HG03280 (cell line): Measurements from ENCODE around the gene PCDHGA3.
"Not testable (repeated sequence)": the region's sequence is repeated elsewhere in the genome, so short reads cannot be mapped to it uniquely, and the experiment has no call there.

Experiments
- ATAC-seq: cut with Tn5 transposase; IDR thresholded peaks from one replicate; pipeline ENCODE4 v1.9.1; 2021; ENCODE audit warnings: mild to moderate bottlenecking, moderate library complexity; ENCODE audit not compliant: unreplicated experiment

PCDHGA3 gene

GRCh38 chr5:141343242-141343952 lies at the start of gene PCDHGA3:
Gene PCDHGA3 (plus strand): TSS chr5:141343829. CDS start chr5:141344034, 205 bp downstream.
- ATAC-seq: no peak

GRCh38 chr5:141298376-141298775 lies 45.3 kb upstream of the PCDHGA3 start:
- ATAC-seq: no peak

- ATAC-seq: no peak
Observed at GRCh38 chr5:141303756-141304155, 39.9 kb upstream of the PCDHGA3 start, which contains the start of gene SLC25A2. Gene SLC25A2 (minus strand): TSS chr5:141304049. CDS start chr5:141303865, 184 bp downstream.

- no peak for ATAC-seq
Observed at GRCh38 chr5:141306630-141307029, 37.0 kb upstream of the PCDHGA3 start.

- no peak for ATAC-seq
Observed at GRCh38 chr5:141313711-141314110, 29.9 kb upstream of the PCDHGA3 start.

- not testable (repeated sequence) for ATAC-seq
Observed at GRCh38 chr5:141316963-141317362, 26.7 kb upstream of the PCDHGA3 start.

GRCh38 chr5:141319202-141319601 lies 24.4 kb upstream of the PCDHGA3 start:
- no peak for ATAC-seq

- ATAC-seq: no peak
Observed at GRCh38 chr5:141319699-141320098, 23.9 kb upstream of the PCDHGA3 start.

- ATAC-seq: peak; percentile 94
Observed at GRCh38 chr5:141320225-141321169, 23.1 kb upstream of the PCDHGA3 start, which contains the start of gene TAF7. Gene TAF7 (minus strand): TSS chr5:141320784. CDS start chr5:141320044, 740 bp downstream.

- ATAC-seq: no peak
Observed at GRCh38 chr5:141322261-141322660, 21.4 kb upstream of the PCDHGA3 start.

- peak; percentile 68 for ATAC-seq
Observed at GRCh38 chr5:141326088-141326854, 17.4 kb upstream of the PCDHGA3 start.

GRCh38 chr5:141328231-141328630 lies 15.4 kb upstream of the PCDHGA3 start:
- ATAC-seq: no peak

GRCh38 chr5:141330299-141331080 lies 13.1 kb upstream of the PCDHGA3 start, which contains the start of gene PCDHGA1:
Gene PCDHGA1 (plus strand): TSS chr5:141330514.
- ATAC-seq: peak; percentile 64

GRCh38 chr5:141332571-141332970 lies 11.1 kb upstream of the PCDHGA3 start:
- not testable (repeated sequence) for ATAC-seq

- ATAC-seq: no peak
Observed at GRCh38 chr5:141338538-141339306, 4.9 kb upstream of the PCDHGA3 start, which contains the start of gene PCDHGA2. Gene PCDHGA2 (plus strand): TSS chr5:141338760.

GRCh38 chr5:141340781-141341354 lies 2.8 kb upstream of the PCDHGA3 start:
- ATAC-seq: not testable (repeated sequence)

- ATAC-seq: no peak
Observed at GRCh38 chr5:141342773-141343172, 856 bp upstream of the PCDHGA3 start.

GRCh38 chr5:141343953-141344463 lies 379 bp downstream of the PCDHGA3 start:
- no peak for ATAC-seq
